Measurements from ENCODE around the gene RGS13. TPM values are rescaled to one million over a fixed set of nuclear protein-coding genes. Genes with fewer than 3 reads are reported as not detected.

The RGS13 gene
- total and polyA plus RNA-seq, 2 experiments from 2014 or later, result not detected

DNA sequence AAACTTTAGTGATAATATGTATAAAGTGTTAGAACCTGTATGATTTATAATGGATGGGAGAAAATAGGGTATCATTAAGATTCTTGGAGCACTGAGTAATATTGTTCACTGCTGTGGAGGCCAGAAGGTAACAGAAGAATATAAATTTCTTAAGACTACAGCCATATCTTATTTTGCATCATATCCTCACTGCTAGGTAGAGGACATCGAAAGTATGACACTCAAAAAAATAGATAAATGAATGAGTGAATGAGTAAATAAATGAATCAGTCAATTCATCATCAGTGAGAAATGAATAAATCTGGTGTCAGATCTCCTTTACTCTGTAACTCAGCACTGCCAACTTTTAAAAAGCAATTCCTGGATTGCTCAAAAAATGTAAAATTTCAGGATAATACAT is 33.2 kb downstream of the RGS13 start:
- H2AFZ ChIP-seq, result no peak overlapping the region
- Mint-ChIP-seq H3K27ac (no peak overlapping the region), H3K27me3 (ENCODE audit: insufficient read depth, low read depth, poor library complexity) (no peaks in the 10 kb centered on the region), H3K36me3 (ENCODE audit: low read depth) (no peaks in the 10 kb centered on the region), H3K4me1 (no peaks in the 10 kb centered on the region), H3K9me3 (no peaks in the 10 kb centered on the region; the same call in 2 of the 3 replicates), H3K4me3 (no peak overlapping the region)
- TF ChIP-seq, protein P1, sequence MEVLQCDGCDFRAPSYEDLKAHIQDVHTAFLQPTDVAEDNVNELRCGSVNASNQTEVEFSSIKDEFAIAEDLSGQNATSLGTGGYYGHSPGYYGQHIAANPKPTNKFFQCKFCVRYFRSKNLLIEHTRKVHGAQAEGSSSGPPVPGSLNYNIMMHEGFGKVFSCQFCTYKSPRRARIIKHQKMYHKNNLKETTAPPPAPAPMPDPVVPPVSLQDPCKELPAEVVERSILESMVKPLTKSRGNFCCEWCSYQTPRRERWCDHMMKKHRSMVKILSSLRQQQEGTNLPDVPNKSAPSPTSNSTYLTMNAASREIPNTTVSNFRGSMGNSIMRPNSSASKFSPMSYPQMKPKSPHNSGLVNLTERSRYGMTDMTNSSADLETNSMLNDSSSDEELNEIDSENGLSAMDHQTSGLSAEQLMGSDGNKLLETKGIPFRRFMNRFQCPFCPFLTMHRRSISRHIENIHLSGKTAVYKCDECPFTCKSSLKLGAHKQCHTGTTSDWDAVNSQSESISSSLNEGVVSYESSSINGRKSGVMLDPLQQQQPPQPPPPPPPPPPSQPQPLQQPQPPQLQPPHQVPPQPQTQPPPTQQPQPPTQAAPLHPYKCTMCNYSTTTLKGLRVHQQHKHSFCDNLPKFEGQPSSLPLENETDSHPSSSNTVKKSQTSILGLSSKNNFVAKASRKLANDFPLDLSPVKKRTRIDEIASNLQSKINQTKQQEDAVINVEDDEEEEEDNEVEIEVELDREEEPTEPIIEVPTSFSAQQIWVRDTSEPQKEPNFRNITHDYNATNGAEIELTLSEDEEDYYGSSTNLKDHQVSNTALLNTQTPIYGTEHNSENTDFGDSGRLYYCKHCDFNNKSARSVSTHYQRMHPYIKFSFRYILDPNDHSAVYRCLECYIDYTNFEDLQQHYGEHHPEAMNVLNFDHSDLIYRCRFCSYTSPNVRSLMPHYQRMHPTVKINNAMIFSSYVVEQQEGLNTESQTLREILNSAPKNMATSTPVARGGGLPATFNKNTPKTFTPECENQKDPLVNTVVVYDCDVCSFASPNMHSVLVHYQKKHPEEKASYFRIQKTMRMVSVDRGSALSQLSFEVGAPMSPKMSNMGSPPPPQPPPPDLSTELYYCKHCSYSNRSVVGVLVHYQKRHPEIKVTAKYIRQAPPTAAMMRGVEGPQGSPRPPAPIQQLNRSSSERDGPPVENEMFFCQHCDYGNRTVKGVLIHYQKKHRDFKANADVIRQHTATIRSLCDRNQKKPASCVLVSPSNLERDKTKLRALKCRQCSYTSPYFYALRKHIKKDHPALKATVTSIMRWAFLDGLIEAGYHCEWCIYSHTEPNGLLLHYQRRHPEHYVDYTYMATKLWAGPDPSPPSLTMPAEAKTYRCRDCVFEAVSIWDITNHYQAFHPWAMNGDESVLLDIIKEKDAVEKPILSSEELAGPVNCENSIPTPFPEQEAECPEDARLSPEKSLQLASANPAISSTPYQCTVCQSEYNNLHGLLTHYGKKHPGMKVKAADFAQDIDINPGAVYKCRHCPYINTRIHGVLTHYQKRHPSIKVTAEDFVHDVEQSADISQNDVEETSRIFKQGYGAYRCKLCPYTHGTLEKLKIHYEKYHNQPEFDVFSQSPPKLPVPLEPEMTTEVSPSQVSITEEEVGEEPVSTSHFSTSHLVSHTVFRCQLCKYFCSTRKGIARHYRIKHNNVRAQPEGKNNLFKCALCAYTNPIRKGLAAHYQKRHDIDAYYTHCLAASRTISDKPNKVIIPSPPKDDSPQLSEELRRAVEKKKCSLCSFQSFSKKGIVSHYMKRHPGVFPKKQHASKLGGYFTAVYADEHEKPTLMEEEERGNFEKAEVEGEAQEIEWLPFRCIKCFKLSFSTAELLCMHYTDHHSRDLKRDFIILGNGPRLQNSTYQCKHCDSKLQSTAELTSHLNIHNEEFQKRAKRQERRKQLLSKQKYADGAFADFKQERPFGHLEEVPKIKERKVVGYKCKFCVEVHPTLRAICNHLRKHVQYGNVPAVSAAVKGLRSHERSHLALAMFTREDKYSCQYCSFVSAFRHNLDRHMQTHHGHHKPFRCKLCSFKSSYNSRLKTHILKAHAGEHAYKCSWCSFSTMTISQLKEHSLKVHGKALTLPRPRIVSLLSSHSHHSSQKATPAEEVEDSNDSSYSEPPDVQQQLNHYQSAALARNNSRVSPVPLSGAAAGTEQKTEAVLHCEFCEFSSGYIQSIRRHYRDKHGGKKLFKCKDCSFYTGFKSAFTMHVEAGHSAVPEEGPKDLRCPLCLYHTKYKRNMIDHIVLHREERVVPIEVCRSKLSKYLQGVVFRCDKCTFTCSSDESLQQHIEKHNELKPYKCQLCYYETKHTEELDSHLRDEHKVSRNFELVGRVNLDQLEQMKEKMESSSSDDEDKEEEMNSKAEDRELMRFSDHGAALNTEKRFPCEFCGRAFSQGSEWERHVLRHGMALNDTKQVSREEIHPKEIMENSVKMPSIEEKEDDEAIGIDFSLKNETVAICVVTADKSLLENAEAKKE (CRISPR knock-in tag; IDR thresholded peaks at IDR 0.05), result no peak
- TF ChIP-seq, protein P2, sequence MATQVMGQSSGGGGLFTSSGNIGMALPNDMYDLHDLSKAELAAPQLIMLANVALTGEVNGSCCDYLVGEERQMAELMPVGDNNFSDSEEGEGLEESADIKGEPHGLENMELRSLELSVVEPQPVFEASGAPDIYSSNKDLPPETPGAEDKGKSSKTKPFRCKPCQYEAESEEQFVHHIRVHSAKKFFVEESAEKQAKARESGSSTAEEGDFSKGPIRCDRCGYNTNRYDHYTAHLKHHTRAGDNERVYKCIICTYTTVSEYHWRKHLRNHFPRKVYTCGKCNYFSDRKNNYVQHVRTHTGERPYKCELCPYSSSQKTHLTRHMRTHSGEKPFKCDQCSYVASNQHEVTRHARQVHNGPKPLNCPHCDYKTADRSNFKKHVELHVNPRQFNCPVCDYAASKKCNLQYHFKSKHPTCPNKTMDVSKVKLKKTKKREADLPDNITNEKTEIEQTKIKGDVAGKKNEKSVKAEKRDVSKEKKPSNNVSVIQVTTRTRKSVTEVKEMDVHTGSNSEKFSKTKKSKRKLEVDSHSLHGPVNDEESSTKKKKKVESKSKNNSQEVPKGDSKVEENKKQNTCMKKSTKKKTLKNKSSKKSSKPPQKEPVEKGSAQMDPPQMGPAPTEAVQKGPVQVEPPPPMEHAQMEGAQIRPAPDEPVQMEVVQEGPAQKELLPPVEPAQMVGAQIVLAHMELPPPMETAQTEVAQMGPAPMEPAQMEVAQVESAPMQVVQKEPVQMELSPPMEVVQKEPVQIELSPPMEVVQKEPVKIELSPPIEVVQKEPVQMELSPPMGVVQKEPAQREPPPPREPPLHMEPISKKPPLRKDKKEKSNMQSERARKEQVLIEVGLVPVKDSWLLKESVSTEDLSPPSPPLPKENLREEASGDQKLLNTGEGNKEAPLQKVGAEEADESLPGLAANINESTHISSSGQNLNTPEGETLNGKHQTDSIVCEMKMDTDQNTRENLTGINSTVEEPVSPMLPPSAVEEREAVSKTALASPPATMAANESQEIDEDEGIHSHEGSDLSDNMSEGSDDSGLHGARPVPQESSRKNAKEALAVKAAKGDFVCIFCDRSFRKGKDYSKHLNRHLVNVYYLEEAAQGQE (IDR thresholded peaks at IDR 0.05; ENCODE audit: unreplicated experiment), result no peak
- TF ChIP-seq ZNF114 (CRISPR knock-in tag; IDR thresholded peaks at IDR 0.05) (no peak), NANOG (IDR thresholded peaks at IDR 0.05; ENCODE audit: borderline replicate concordance) (no peak), EZH2 (IDR thresholded peaks at IDR 0.05; ENCODE audit: low read depth, unreplicated experiment) (no peak)
- ATAC-seq (no peak), DNase-seq (ENCODE audit: low spot score) (no peak)
- H3K9me2 ChIP-seq (ENCODE audit: insufficient read depth), result peaks cover 11% of the 10 kb centered on the region; the same call in 1 of the 2 replicates
- no peaks in the 10 kb centered on the region for H3K79me2 ChIP-seq (replicated peaks; ENCODE audit: insufficient read depth)
- no peak overlapping the region for H3K4me2 ChIP-seq
- H3K27ac ChIP-seq (ENCODE audit: low read depth), result no peak overlapping the region
- no peaks in the 10 kb centered on the region for H3F3A ChIP-seq (replicated peaks; ENCODE audit: low read depth)
- H4K20me1 ChIP-seq (replicated peaks; ENCODE audit: insufficient read depth), result no peaks in the 10 kb centered on the region
- no peaks in the 10 kb centered on the region for H3K36me3 ChIP-seq (ENCODE audit: insufficient read depth)
- H3K4me3 ChIP-seq, result no peak overlapping the region
- H3K27me3 ChIP-seq (ENCODE audit: insufficient read depth), result no peaks in the 10 kb centered on the region
- H3K4me1 ChIP-seq (ENCODE audit: insufficient read depth), result no peaks in the 10 kb centered on the region
